GM12891 (cell line): ENCODE results near the gene STK25.
A peak's percentile ranks its signal among the peaks of the same experiment; 100 is the strongest.
"Not testable (repeated sequence)": the region's sequence is repeated elsewhere in the genome, so short reads cannot be mapped to it uniquely, and the experiment has no call there.

Experiments
- DNase-seq: peaks from one replicate; pipeline ENCODE4 v3.0.0; 2011; ENCODE audit warnings: low spot score; ENCODE audit not compliant: insufficient read length
- FAIRE-seq: peaks from 2 replicates; lab custom pipeline; 2011; peaks lifted over from hg19 to GRCh38; lab: Jason Lieb, UNC
- PAX5 ChIP-seq: IDR thresholded peaks from 2 replicates; pipeline ENCODE4 v1.6.1; 2011; ENCODE audit warnings: low read length, moderate library complexity, mild to moderate bottlenecking; ENCODE audit not compliant: insufficient read depth, severe bottlenecking
- POLR2A ChIP-seq: IDR thresholded peaks from 2 replicates; pipeline ENCODE4 v1.6.1; 2011; ENCODE audit warnings: low read depth, low read length, control low read depth
- POLR2AphosphoS5 ChIP-seq: IDR thresholded peaks from 2 replicates; pipeline ENCODE4 v1.6.1; 2011; ENCODE audit warnings: low read depth, low read length, control low read depth
- POU2F2 ChIP-seq: IDR thresholded peaks from 2 replicates; pipeline ENCODE4 v1.6.1; 2011; ENCODE audit warnings: low read depth, mild to moderate bottlenecking, control low read depth, low read length, moderate library complexity
- SPI1 ChIP-seq: IDR thresholded peaks from 2 replicates; pipeline ENCODE4 v1.6.1; 2011; ENCODE audit warnings: low read depth, low read length, control low read depth
- TAF1 ChIP-seq: IDR thresholded peaks from 2 replicates; pipeline ENCODE4 v1.6.1; 2011; ENCODE audit warnings: low read depth, low read length, control low read depth

The STK25 gene

DNA sequence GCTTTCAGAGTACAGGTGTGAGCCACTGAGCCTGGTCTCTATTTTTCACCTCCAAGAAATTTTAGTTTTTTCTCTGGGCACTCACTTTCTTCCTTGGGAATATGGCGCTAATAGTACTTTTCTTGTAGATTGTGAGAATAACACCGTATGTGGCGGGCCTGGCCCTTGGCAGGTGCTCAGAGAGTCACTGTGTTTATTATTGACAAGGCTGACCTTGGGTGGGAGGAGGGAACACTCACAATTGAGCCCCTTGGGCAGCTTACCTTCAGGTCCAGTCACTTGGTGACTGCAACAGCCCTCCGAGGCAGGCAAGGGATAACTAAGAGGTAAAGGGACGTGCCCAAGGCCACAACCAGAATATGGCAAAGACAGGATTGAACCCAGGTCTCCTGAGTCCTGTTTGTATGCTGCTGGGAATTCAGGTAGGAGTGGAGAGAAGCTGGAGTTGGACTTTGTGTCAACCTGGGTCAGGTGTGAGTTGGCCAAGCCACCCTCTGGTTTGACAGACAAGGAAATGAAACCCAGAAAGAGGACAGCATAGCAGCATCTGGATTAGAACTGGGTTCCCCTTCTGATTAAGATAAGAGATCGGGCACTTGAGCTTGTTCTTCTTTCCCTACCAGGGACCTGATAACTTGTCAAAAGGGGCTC, 2.8 kb upstream of the STK25 start:
- TF ChIP-seq SPI1: no peak; the same call in 1 of the 2 replicates
- no peak for TF ChIP-seq POLR2AphosphoS5
- no peak for TF ChIP-seq POU2F2
- TF ChIP-seq POLR2A: no peak
- no peak for TF ChIP-seq PAX5
- TF ChIP-seq TAF1: no peak
- FAIRE-seq (no peak), DNase-seq (no peak)

DNA sequence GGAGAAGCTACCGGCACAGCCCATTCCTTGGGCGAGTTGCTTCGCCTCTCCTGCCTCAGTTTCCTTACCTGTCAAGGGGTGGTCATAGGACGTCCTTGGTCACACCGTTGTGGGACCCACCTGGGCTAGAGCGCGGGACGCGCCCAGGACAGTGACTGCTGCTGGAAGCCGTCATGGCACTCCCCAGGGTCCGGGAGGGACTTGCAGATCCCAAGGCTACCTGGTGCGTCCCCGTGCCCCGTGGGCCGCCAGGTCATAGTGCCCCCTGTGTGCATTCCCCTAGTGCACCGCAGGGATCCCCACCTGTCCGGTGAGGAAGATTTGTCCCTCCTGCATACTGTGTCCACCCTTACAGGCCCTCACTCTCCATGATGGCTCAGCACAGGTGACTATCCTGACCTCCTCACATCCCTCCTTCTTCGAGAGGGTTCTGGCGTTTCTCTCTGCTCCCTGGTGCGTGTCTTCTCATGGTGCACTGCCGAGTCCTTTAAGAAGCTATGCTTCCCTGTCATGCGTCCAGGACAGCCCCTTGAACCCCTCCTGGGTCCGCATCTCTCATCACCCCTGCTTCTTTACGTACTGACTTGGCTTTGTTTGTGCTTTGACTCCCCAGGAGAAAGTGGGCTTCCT, 886 bp upstream of the STK25 start:
- FAIRE-seq: no peak
- no peak for DNase-seq
- TF ChIP-seq TAF1: no peak
- no peak for TF ChIP-seq POU2F2
- TF ChIP-seq SPI1: no peak
- no peak for TF ChIP-seq POLR2A
- TF ChIP-seq PAX5: no peak
- TF ChIP-seq POLR2AphosphoS5: no peak

DNA sequence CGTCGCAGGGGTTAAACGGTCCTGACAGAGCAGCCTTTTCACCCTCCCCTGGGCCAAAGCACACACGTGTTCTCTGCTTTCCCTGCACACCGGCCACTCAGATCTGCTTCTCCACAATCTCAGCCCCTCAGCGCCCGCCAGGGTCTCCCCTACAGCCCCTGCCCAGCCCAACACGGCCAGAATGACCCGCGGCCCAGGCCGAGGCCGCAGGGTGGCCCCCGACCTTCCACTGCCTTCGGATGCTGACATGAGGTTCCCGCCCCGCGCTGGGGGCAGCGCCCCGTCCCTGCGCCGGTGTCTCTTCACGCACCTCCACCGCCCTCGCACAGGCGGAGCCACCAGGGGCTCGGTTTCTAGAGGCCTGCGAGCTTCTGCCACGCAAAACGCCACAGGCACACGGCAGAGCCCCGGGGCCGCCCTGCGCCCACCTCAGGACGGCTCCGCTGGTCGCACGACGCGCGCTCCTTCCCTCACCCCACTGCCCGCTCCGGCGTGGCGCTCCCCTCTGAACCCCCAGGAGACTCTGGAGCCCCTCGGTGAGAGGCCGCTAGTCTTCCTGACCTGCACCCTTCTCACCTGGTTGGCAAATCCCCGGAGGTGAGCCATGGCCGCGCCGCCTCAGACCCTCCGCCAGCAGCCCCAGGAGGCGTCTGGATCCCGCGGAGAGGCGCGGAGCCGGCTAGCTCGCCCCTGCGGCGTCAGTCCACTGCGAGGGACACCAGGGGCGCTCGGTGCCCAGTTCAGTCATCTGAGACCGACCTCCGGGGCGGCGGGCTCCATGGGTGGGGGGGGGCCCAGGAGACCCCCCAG, 749 bp downstream of the STK25 start:
- DNase-seq: peak; percentile 67
- TF ChIP-seq POU2F2 (no peak), PAX5 (no peak), TAF1 (no peak), POLR2A (no peak), SPI1 (no peak), POLR2AphosphoS5 (no peak)
- peak; percentile 50 for FAIRE-seq

DNA sequence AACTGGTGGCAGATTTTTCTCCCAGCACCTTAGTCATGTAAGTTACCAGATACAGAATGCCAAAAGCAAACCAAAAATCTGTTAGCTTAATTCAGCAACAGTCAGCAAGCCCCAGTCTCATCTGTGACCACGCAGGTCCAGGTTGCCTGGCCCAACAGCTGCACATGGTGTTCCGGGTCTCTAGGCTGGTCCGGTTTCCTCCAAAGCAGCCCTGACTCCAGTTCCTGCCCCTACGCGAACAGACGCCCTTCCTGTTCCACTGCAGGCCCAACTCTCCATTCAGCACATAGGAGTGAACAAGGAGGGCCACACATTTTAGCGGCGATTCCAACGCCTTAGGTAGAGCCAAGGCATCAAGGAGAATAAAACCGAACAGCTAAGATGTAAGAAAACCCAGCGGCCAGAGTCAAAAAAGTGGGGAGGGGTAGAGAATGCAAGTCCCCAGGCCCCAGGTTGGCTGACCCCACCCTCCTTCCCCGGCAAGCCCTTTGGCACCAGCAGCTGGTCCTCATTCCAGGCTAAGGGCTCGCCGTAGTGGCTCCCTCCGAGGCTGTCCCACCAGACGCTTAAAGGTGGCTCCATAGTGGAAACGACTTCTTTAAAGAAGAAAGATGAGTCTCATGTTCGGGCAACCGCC, 1.5 kb downstream of the STK25 start:
- no peak for TF ChIP-seq POLR2AphosphoS5
- no peak for TF ChIP-seq POU2F2
- no peak for TF ChIP-seq PAX5
- no peak for TF ChIP-seq POLR2A
- TF ChIP-seq TAF1: no peak
- TF ChIP-seq SPI1: no peak
- no peak for DNase-seq
- no peak for FAIRE-seq

DNA sequence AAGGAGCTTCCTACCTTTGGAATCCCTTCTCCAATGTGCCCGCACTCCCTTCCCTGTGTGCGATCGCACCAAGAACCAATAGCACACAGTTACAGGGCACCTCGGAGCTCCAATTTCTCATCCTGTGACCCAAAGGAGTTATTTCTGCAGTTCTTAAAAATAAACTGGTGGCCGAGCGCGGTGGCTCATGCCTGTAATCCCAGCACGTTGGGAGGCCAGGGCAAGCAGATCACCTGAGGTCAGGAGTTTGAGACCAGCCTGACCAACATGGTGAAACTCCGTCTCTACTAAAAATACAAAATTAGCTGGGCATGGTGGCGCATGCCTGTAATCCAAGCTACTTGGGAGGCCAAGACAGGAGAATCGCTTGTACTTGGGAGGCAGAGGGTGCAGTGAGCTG, 2.1 kb downstream of the STK25 start:
- FAIRE-seq, DNase-seq: not testable (repeated sequence)

DNA sequence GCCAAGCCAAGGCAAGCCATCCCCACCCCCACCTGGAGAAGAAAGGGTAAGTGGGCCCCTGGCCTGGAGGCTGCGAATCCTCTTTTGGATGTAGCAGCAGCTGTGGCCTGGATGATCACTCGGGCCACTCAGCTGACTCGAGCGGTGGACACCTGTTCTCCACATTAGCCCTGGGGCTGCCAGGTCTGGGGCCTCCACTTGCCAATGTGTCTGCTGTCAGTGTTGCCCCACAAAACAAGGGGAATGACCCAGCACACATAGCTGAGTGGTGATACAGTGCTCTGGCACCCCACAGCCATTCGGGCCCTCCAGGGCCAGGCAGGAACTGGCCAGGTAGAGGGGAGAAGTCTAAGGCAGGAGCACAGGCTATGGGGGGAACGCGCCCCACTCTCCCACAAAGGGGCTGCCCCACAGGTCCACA, 2.6 kb downstream of the STK25 start:
- TF ChIP-seq POLR2AphosphoS5: no peak
- FAIRE-seq: no peak
- no peak for DNase-seq

DNA sequence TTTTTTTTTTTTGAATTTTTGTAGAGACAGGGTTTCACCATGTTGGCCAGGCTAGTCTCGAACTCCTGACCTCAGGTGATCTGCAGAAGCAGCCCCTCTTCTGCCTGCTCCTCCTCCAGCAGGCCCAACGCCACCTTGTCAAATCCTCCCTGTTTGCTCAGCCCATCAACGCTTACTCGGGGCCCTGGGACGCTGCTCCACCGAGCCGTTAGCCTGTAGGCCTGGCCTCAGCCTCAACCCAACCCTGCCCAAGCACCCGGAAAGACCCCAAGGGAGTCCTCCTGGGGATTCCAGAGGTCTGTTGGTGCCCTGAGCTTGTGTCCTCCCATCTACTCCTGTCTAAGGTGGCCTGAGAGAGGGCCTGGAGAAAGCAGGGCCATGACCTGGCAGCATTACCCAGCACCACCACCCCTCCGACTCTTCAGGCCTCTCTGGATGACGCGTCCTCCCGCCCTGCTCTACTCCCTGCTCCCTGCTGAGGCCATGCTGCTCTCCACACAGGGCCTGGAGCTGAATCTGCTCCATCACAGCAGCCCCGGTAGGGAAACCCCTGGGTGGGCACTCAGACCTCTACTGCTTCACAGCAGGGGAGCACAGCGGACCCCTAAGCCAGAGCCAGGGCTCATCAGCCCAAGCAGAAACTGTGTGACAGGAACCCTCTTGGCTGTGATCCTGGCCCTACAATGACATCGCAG, 3.2 kb downstream of the STK25 start:
- TF ChIP-seq PAX5: no peak
- TF ChIP-seq TAF1: no peak
- TF ChIP-seq POU2F2: no peak
- no peak for TF ChIP-seq SPI1
- FAIRE-seq (no peak), DNase-seq (no peak)

DNA sequence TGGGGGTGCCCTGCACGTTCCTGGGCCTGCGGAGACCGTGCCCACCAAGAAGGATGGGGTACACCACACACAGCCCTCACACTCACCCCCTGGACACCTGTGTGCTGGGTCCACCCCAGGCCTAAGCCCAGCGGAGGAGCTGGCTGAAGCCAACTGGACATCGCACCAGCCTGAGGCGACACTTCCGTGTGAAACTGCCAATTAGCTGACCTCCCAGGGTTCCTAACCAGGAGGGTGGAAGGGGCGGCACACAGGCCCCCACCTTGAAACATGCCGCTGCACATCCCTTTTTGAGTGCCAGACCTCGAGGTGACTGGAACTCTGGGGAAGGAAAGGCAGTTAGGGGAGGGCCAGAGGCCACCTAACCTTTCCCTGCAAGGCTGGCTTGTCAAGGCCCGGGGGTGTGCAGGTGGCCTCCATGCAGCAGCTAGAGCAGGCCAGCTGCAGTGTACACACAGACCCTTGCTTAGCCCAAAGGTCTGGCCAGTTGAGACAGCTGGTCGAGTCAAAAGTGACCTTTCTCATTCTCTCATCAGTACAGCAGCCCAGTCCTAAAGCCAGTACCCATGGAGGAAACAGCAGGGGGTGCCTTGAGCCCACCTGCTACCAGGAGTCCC, 4.5 kb downstream of the STK25 start:
- no peak for DNase-seq
- FAIRE-seq: no peak
- TF ChIP-seq POLR2AphosphoS5 (no peak), POLR2A (no peak), POU2F2 (no peak), PAX5 (no peak), SPI1 (no peak), TAF1 (no peak)

DNA sequence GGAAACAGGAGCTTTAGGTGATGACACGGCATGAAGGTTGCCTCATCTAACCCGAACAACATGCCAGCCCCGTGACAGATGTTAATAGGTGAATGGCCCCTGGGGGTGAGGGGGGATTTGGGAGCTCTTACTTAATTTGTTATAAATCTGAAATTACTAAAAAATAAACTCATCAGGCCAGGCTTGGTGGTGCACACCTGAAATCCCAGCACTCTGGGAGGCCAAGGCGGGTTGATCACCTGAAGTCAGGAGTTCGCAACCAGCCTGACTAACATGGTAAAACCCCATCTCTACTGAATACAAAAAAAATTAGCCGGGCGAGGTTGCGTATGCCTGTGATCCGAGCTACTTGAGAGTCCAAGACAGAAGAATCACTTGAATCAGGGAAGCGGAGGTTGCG, 6.1 kb downstream of the STK25 start:
- TF ChIP-seq SPI1 (no peak), POLR2A (no peak), PAX5 (no peak), TAF1 (no peak), POU2F2 (no peak), POLR2AphosphoS5 (no peak)
- no peak for FAIRE-seq
- no peak for DNase-seq
